ENCODE data around the gene TRAF5. TPM values are rescaled to one million over a fixed set of nuclear protein-coding genes. Genes with fewer than 3 reads are reported as not detected.

Gene TRAF5
- total and polyA plus RNA-seq, 8 donors, result 4.3 to 50.7 (median 18.5) TPM

DNA sequence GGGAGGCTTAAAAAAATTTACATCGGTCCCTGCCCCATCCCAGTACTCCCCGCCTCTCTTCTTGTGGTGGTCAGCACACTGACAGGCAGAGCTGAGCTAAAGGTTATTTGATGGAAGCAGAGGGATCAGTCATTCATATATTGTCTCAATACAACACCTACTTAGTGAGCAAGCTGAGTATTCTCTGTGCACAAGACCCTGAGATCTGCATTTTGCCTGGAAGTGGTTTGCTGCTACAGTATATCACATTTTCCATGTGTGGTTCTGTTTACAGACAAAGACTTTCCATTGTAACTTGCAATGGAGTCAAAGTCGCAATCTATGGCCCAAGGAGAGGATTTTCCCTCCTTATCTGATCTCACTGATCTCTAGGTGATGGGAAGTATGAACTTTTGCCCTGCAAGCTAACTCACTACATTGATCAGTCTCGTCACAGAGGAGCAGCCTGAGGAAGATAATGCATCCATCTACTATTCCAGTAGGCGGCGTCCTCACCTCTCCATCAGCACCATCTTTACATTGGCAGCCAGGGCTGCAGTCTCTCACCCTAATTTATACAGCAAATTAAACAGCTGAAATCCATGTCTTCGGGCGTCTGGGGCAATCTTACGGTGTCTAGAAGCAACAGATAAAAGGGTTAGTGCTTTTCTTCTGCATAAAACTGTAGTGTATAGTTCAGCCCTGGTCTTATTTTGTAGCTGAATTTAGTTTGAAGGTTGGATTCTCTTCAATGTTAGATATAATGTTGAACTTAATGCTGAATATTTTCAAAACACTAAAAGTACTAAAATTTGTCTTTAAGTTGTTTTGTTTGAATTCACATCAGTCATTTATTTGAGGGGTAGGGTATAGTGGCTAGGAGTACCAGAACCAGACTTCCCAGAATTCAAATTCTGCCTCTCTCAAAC lies 3.2 kb upstream of the TRAF5 start:
- Histone ChIP-seq H3K36me3 (no peaks in the 10 kb centered on the region), H3K4me1 (peaks cover 11 to 27% (median 21%) of the 10 kb centered on the region in 4 donors), H3K4me3 (no peak overlapping the region), H3K27me3 (no peaks in the 10 kb centered on the region), H3K9me3 (no peaks in the 10 kb centered on the region), H3K27ac (no peak overlapping the region)
- WGBS, 5 donors, result 21 to 26% (median 24%) methylated on average over 9 of the region's 9 CpGs
- intact Hi-C loops (cut with DNase I; ENCODE audit: low total_unique reads), result loop anchor here (10.0 kb wide), 1 partner anchor 151 kb away; no protein-coding TSS in a partner anchor
- peak; percentile 70 to 89 for DNase-seq
- TF ChIP-seq, protein P1, sequence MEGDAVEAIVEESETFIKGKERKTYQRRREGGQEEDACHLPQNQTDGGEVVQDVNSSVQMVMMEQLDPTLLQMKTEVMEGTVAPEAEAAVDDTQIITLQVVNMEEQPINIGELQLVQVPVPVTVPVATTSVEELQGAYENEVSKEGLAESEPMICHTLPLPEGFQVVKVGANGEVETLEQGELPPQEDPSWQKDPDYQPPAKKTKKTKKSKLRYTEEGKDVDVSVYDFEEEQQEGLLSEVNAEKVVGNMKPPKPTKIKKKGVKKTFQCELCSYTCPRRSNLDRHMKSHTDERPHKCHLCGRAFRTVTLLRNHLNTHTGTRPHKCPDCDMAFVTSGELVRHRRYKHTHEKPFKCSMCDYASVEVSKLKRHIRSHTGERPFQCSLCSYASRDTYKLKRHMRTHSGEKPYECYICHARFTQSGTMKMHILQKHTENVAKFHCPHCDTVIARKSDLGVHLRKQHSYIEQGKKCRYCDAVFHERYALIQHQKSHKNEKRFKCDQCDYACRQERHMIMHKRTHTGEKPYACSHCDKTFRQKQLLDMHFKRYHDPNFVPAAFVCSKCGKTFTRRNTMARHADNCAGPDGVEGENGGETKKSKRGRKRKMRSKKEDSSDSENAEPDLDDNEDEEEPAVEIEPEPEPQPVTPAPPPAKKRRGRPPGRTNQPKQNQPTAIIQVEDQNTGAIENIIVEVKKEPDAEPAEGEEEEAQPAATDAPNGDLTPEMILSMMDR (IDR thresholded peaks at IDR 0.05), result peak in 5 of 7 experiments; percentile 55 to 82 (median 72)
- TF ChIP-seq POLR2A (IDR thresholded peaks at IDR 0.05), result no peak

DNA sequence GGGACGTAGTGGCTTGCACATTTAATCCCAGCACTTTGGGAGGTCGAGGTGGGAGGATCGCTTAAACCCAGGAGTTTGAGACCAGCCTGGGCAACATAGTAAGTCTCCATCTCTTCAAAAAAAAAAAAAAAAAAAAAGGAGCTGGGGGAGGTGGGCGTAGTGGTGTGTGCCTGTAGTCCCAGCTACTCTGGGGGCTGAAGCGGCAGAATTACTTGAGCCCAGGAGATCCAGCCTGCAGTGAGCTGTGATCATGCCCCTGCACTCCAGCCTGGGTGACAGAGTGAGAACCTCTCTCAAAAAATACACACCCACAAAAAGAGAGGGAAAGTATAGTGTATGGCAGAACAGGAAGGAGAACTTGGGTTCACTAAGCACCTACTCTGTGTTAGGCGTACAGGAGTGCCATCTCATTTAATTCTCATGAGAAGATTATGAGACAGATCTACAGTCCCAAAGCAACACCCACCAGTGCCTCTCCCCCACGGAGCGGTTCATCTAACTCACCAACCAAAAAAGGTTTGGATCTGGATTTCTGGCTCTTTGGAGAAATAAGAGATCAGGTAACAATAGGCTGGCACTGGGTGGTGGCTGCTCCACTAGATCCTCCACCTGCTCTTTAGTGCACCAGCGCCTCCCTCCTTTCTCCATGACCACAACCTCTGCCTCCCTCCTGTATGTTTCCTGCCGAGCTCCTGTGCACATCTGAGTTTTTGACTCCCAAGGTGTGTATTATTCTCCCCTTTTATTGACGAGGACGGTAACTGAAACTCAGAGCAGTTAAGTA lies 1.4 kb upstream of the TRAF5 start:
- DNase-seq, result no peak
- TF ChIP-seq POLR2A (IDR thresholded peaks at IDR 0.05) (no peak), EP300 (IDR thresholded peaks at IDR 0.05) (no peak), POLR2AphosphoS5 (IDR thresholded peaks at IDR 0.05) (no peak)
- TF ChIP-seq, protein P1 (IDR thresholded peaks at IDR 0.05), result no peak
- intact Hi-C loops (cut with DNase I; ENCODE audit: low total_unique reads), result loop anchor here (10.0 kb wide), 1 partner anchor 150 kb away; no protein-coding TSS in a partner anchor
- Histone ChIP-seq H3K36me3 (no peaks in the 10 kb centered on the region), H3K9me3 (no peaks in the 10 kb centered on the region), H3K27me3 (no peaks in the 10 kb centered on the region), H3K4me1 (peaks cover 22 to 45% (median 38%) of the 10 kb centered on the region in 4 donors), H3K27ac (peak overlapping the region in 1 of 5 donors; percentile 93), H3K4me3 (no peak overlapping the region)
- 80 to 86% (median 83%) methylated on average over 12 of the region's 12 CpGs for WGBS, 5 donors

- intact Hi-C loops (cut with DNase I; ENCODE audit: low total_unique reads), result loop anchor here (10.0 kb wide), 1 partner anchor 149 kb away; no protein-coding TSS in a partner anchor
Measured at GRCh38 chr1:211326140-211326527, 499 bp upstream of the TRAF5 start.

More at GRCh38 chr1:211326140-211326527, 499 bp upstream of the TRAF5 start:
- Histone ChIP-seq H3K27me3 (no peaks in the 10 kb centered on the region), H3K27ac (peak overlapping the region; percentile 69 to 93 (median 88)), H3K4me3 (peak overlapping the region; percentile 80 to 95 (median 84)), H3K9me3 (no peaks in the 10 kb centered on the region), H3K4me1 (peaks cover 31 to 54% (median 48%) of the 10 kb centered on the region in 4 donors), H3K36me3 (no peaks in the 10 kb centered on the region)
- TF ChIP-seq, protein P1 (IDR thresholded peaks at IDR 0.05), result no peak
- no peak for TF ChIP-seq POLR2A (IDR thresholded peaks at IDR 0.05)
- no peak for TF ChIP-seq POLR2AphosphoS5 (IDR thresholded peaks at IDR 0.05)
- no peak for TF ChIP-seq EP300 (IDR thresholded peaks at IDR 0.05)
- WGBS, 5 donors, result 74 to 83% (median 77%) methylated on average over 8 of the region's 8 CpGs
- DNase-seq, result no peak
